Measurements from ENCODE around the gene ASTN2. TPM values are rescaled to one million over a fixed set of nuclear protein-coding genes. Genes with fewer than 3 reads are reported as not detected.

The ASTN2 gene
- total RNA-seq, 4 donors from 2014 or later: 0.97 to 4.7 (median 3.0) TPM

DNA sequence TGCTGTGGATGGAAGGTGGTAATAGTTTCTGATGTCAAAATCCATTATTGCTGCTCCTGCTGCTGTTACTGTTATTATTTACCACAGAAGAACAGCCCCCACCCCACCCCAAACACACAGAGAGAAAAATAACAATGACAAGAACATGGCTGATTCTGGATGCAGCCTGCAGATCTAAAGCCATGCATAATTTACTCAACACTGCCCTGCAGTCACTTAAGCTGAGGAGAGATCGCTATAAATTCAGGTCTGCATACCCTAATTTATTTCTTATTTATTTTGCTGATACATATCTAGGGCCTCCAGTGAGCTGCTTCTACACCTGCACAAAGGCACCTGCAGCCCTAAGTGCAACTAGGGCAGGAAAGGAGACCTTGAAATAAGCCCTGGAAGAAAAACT, 595.7 kb downstream of the ASTN2 start:
- 50 to 55% methylated on average over 1 of the region's 1 CpG for WGBS, 2 donors
- no peak overlapping the region for H3K4me3 ChIP-seq (ENCODE audit: low read depth, poor library complexity, severe bottlenecking)
- no peak for DNase-seq (ENCODE audit: low spot score in 2 of 2)
- TF ChIP-seq, protein P1, sequence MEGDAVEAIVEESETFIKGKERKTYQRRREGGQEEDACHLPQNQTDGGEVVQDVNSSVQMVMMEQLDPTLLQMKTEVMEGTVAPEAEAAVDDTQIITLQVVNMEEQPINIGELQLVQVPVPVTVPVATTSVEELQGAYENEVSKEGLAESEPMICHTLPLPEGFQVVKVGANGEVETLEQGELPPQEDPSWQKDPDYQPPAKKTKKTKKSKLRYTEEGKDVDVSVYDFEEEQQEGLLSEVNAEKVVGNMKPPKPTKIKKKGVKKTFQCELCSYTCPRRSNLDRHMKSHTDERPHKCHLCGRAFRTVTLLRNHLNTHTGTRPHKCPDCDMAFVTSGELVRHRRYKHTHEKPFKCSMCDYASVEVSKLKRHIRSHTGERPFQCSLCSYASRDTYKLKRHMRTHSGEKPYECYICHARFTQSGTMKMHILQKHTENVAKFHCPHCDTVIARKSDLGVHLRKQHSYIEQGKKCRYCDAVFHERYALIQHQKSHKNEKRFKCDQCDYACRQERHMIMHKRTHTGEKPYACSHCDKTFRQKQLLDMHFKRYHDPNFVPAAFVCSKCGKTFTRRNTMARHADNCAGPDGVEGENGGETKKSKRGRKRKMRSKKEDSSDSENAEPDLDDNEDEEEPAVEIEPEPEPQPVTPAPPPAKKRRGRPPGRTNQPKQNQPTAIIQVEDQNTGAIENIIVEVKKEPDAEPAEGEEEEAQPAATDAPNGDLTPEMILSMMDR (IDR thresholded peaks at IDR 0.05): no peak
- intact Hi-C loops (cut with DNase I; ENCODE audit: low total_unique reads): no loop called here

DNA sequence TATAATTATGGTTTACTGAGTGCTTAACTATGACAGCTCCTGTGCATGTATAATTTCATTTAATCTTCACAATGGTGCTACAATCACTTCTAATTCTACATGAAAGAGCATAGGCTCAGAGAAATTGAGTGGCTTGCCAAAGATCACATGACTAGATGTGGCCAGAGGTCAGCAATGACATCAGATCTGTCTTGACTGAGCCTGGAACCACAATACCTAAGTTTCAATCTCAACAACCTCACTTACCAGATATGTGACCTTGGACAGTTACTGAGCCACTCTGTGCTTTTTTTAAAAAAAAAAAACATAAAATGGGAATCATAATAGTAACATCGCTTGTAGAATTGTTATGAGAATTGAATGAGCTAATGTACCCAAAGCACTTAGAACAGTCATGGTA, 597.1 kb downstream of the ASTN2 start:
- H3K4me3 ChIP-seq (ENCODE audit: low read depth, poor library complexity, severe bottlenecking): no peak overlapping the region
- WGBS, 2 donors: 94 to 100% methylated on average over 1 of the region's 1 CpG
- no peak for DNase-seq (ENCODE audit: low spot score in 2 of 2)
- intact Hi-C loops (cut with DNase I; ENCODE audit: low total_unique reads): no loop called here
- TF ChIP-seq POLR2A (IDR thresholded peaks at IDR 0.05): no peak
- TF ChIP-seq, protein P1 (IDR thresholded peaks at IDR 0.05): no peak

DNA sequence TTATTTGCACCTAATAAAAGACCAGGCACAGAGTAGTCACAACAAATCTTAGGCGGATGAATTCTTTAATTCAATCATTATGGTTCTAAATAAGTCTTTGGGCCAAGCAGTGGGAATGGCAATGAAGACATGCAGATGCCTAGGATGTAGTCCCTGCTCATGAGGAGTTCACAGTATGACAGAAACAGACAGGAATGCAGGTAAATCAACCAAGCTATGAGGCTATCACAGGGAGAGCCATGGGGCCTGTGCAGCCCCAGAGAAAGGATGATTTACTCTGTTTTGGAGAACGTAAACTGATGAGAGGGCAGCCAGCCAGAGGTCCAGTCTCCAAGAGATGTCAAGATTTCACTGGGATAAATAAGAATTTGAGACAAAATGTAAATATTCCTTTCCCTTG, 598.4 kb downstream of the ASTN2 start:
- intact Hi-C loops (cut with DNase I; ENCODE audit: low total_unique reads): no loop called here
- TF ChIP-seq, protein P1 (IDR thresholded peaks at IDR 0.05): no peak
- TF ChIP-seq POLR2A (IDR thresholded peaks at IDR 0.05): no peak
- 79 to 83% methylated on average over 2 of the region's 2 CpGs for WGBS, 2 donors

DNA sequence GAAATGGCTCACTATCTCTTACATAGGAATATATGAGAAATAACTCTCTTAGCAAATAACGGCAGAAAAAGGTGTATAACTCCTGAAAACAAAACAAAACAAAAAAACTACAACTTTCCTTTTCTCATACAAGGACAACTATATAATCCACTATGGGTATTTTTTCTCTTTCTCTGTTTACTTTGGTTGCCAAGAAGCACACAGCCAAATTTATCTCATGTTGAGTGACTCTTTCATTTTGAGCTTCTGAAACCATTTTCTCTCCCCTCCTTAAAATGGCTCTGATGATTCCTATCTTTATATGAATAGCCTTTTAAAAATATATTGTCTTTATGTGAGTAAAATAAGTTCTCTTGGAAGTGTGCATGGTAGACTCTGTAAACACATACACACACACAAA, 599.0 kb downstream of the ASTN2 start:
- intact Hi-C loops (cut with DNase I; ENCODE audit: low total_unique reads): no loop called here
- TF ChIP-seq POLR2A (IDR thresholded peaks at IDR 0.05): no peak
- H3K4me3 ChIP-seq (ENCODE audit: low read depth, poor library complexity, severe bottlenecking): no peak overlapping the region
- 84 to 87% methylated on average over 1 of the region's 1 CpG for WGBS, 2 donors
- no peak for DNase-seq (ENCODE audit: low spot score in 2 of 2)

More for the DNA sequence above, 598.4 kb downstream of the ASTN2 start:
- no peak overlapping the region for H3K4me3 ChIP-seq (ENCODE audit: low read depth, poor library complexity, severe bottlenecking)
- DNase-seq (ENCODE audit: low spot score in 2 of 2): no peak

DNA sequence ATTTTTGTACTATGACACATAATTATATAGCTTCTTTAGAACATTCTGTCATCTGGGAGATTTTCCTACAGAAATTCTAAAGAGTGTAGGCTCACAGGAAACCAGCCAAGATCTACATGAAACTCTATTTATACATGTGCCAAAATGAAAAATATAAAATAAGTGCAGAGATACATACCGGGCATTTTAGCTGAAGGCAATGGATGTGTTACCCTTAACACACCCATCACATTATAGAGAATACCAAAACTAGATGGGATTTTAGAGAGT, 601.9 kb downstream of the ASTN2 start:
- no peak for DNase-seq (ENCODE audit: low spot score in 2 of 2)
- 35 to 49% methylated on average over 1 of the region's 1 CpG for WGBS, 2 donors
- TF ChIP-seq POLR2A (IDR thresholded peaks at IDR 0.05): no peak
- TF ChIP-seq, protein P1 (IDR thresholded peaks at IDR 0.05): no peak
- intact Hi-C loops (cut with DNase I; ENCODE audit: low total_unique reads): no loop called here
- H3K4me3 ChIP-seq (ENCODE audit: low read depth, poor library complexity, severe bottlenecking): no peak overlapping the region

DNA sequence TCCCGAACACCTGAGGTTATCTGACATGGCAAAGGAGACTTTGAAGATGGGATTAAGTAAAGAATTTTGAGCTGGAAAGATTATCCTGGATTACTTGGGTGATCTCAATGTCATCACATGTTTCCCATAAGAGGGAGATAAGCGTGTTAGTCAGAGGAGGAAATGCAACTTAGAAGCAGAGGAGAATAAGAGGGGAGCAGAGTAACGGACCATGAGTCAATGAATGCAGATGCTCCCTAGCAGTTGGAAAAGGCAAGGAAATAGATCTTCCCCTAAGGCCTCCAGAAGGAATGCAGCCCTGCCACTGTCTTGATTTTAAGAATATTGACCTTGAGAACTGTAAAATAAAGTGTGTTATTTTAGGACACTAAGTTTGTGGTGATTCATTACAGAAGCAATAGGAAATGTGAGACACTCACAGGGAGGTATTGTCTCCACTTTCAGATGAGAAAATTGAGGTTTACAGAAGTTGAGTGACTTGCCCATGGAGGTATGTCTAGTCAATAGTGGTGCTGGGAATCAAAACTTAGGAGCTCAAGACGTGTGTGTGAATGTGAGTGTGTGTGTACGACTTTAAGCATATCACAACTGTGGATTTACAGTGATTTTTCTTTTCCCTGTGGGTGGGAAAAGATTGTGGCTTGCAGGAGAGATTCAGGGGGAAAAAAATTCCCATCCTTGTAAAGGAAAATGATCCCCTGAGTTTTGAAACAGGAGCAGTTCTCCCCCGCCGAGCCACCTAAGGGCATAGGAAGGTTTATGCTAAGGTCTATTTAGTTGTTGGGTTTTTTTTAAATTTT, 602.4 kb downstream of the ASTN2 start:
- TF ChIP-seq POLR2A (IDR thresholded peaks at IDR 0.05): no peak
- TF ChIP-seq, protein P1 (IDR thresholded peaks at IDR 0.05): no peak
- intact Hi-C loops (cut with DNase I; ENCODE audit: low total_unique reads): no loop called here
- no peak for DNase-seq (ENCODE audit: low spot score in 2 of 2)
- 61 to 67% methylated on average over 7 of the region's 7 CpGs for WGBS, 2 donors
- no peak overlapping the region for H3K4me3 ChIP-seq (ENCODE audit: low read depth, poor library complexity, severe bottlenecking)

All from lower leg skin (tissue), 4 donors.